MM.1S (cell line): ENCODE measurements around the gene MBOAT1.

Experiments
- CTCF ChIP-seq: fragments of 300-600 bp; sonication (generic); IDR thresholded peaks from 2 replicates; pipeline ENCODE4 v1.5.1; 2016; ENCODE audit warnings: antibody characterized with exemption, low read length, mixed read lengths
- EZH2phosphoT487 ChIP-seq: fragments of 300-600 bp; sonication (generic); IDR thresholded peaks from 2 replicates; pipeline ENCODE4 v1.6.1; 2018; ENCODE audit warnings: antibody characterized with exemption, low read length

- TF ChIP-seq CTCF (no peak), EZH2phosphoT487 (no peak)
Measured at GRCh38 chr6:20172842-20173456, 39.3 kb downstream of the MBOAT1 start.
